Astrocyte (in vitro differentiated cells and primary cell): ENCODE results near the gene KLHL22. TPM values are rescaled to one million over a fixed set of nuclear protein-coding genes. Genes with fewer than 3 reads are reported as not detected.

Experiments
- DNase-seq: peaks from one replicate; pipeline ENCODE4 v3.0.0-alpha.2; 2010; ENCODE audit warnings: low read depth
- FAIRE-seq: peaks from 2 replicates; lab custom pipeline; 2011; peaks lifted over from hg19 to GRCh38; lab: Jason Lieb, UNC
- H2AFZ ChIP-seq: 2 replicates; pipeline ENCODE4 v1.6.0; 2012; ENCODE audit warnings: low read depth, low read length, inconsistent platforms
- H3K27ac ChIP-seq: 2 replicates; pipeline ENCODE4 v1.5.1; 2011; ENCODE audit warnings: low read depth, low read length, inconsistent platforms
- H3K27me3 ChIP-seq: 2 replicates; pipeline ENCODE4 v1.6.0; 2011; ENCODE audit warnings: low read length, inconsistent platforms; ENCODE audit not compliant: insufficient read depth
- H3K36me3 ChIP-seq: 2 replicates; pipeline ENCODE4 v1.5.1; 2011; ENCODE audit warnings: low read length, inconsistent platforms; ENCODE audit not compliant: insufficient read depth
- H3K4me1 ChIP-seq: 2 replicates; pipeline ENCODE4 v1.5.1; 2011; ENCODE audit warnings: low read length, inconsistent platforms; ENCODE audit not compliant: insufficient read depth
- H3K4me2 ChIP-seq: 2 replicates; pipeline ENCODE4 v1.6.0; 2012; ENCODE audit warnings: low read length, inconsistent platforms
- H3K4me3 ChIP-seq: 2 replicates; pipeline ENCODE4 v1.5.1; 2011; ENCODE audit warnings: low read depth, mild to moderate bottlenecking, low read length, inconsistent platforms; ENCODE audit not compliant: insufficient read depth
- H3K79me2 ChIP-seq: 2 replicates; pipeline ENCODE4 v1.6.0; 2012; ENCODE audit warnings: mild to moderate bottlenecking, low read length, inconsistent platforms; ENCODE audit not compliant: insufficient read depth
- H3K9ac ChIP-seq: 2 replicates; pipeline ENCODE4 v1.6.0; 2012; ENCODE audit warnings: mild to moderate bottlenecking, low read length, inconsistent platforms
- H3K9me3 ChIP-seq: 2 replicates; pipeline ENCODE4 v1.5.1; 2012; ENCODE audit warnings: low read depth, mild to moderate bottlenecking, low read length, inconsistent platforms; ENCODE audit not compliant: insufficient read depth
- H4K20me1 ChIP-seq: 2 replicates; pipeline ENCODE4 v1.6.0; 2012; ENCODE audit warnings: low read length, inconsistent platforms; ENCODE audit not compliant: insufficient read depth
- H3K27ac Mint-ChIP-seq: one replicate; pipeline ENCODE4 v1.8.0; 2021; ENCODE audit warnings: mild to moderate bottlenecking, mixed read lengths; ENCODE audit not compliant: unreplicated experiment
- H3K27me3 Mint-ChIP-seq: one replicate; pipeline ENCODE4 v1.8.0; 2021; ENCODE audit warnings: low read depth, mixed read lengths; ENCODE audit not compliant: unreplicated experiment
- H3K36me3 Mint-ChIP-seq: one replicate; pipeline ENCODE4 v1.8.0; 2021; ENCODE audit warnings: low read depth, mixed read lengths; ENCODE audit not compliant: unreplicated experiment
- H3K4me1 Mint-ChIP-seq: one replicate; pipeline ENCODE4 v1.8.0; 2021; ENCODE audit warnings: low read depth, mixed read lengths; ENCODE audit not compliant: unreplicated experiment
- H3K4me3 Mint-ChIP-seq: one replicate; pipeline ENCODE4 v1.8.0; 2021; ENCODE audit warnings: mild to moderate bottlenecking, moderate library complexity, mixed read lengths; ENCODE audit not compliant: unreplicated experiment
- H3K9me3 Mint-ChIP-seq: one replicate; pipeline ENCODE4 v1.8.0; 2021; ENCODE audit warnings: mild to moderate bottlenecking, mixed read lengths; ENCODE audit not compliant: unreplicated experiment
- EZH2 ChIP-seq: IDR thresholded peaks from 2 replicates; pipeline ENCODE4 v1.6.1; 2012; ENCODE audit warnings: mild to moderate bottlenecking, low read length, inconsistent platforms; ENCODE audit not compliant: insufficient read depth
- total RNA-seq: library from RNA; stranded (reverse); gene quantifications from 2 replicates; pipeline ENCODE4 v1.2.1, GENCODE V29; 2021
- TF ChIP-seq, protein P1 (sequence below): IDR thresholded peaks from 2 replicates; pipeline ENCODE4 v1.5.1; 2011; ENCODE audit warnings: low read depth, mild to moderate bottlenecking, inconsistent platforms, low read length, moderate library complexity; ENCODE audit not compliant: insufficient read depth

Gene KLHL22
- total RNA-seq, 1 donor from 2014 or later: 14.0 TPM

DNA sequence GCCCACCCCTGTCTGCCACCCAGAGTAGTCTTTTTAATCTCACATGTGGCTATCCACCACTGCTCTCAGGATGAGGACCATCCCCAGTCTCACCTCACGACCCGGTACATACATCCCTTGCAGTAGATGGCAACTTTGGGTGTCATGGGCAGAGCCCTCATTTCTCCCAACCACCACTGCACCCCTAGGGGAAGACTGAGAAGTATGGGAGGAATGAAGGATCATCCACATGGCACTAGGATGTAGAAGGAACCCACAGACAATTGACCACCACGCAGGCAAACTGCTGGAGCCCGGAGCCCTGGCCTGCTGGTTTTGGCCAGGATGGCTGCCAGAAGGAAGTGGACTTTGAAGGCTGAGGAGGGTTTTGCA, 56.1 kb downstream of the KLHL22 start:
- peak overlapping the region; percentile 40 for H3K4me3 Mint-ChIP-seq

DNA sequence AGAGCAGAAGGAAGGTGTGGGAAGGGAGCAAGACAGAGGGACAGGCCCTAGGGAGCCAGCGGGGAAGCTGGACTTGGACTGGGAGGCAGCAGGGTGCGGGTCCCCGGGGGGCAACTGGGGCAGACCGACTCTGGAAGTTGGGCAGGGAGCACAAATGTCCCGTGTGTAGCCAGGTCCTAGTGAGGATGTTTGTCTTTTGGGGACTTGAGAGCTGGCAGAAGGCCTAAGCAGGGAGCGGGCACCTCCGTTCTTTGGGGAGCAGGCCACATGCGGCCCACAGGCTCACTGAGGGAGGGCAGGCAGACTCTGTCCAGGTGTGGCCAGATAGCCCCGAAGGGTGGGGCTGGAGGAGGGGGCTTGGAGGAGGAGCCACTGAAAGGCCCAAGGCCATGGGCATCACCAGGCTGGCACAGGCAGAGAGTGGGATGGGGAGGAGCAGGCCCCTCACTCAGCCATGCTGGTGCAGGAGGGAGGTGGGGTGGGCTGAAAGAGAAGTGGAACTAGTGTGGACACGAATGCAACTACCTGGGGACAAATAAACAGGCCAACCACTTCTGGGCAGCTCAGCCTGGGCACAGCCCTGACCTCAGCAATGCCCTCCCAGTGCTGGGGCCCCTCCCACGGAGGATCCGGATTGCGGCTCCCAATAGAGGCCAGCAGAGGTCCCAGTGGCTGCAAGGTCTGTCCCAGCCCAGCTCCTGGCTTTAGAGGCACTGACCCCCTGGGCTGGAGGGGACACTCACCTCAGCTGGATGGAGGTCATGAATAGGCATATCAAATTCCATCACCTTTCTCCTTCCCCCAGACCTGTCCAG, 56.7 kb downstream of the KLHL22 start:
- H3K36me3 ChIP-seq: no peaks in the 10 kb centered on the region
- peaks cover 46% of the 10 kb centered on the region for H4K20me1 ChIP-seq
- peak overlapping the region; percentile 83 for H3K9ac ChIP-seq
- H3K27ac ChIP-seq: no peak overlapping the region
- H3K9me3 ChIP-seq: no peaks in the 10 kb centered on the region
- peaks cover 34% of the 10 kb centered on the region for H3K79me2 ChIP-seq
- H3K4me2 ChIP-seq: peak overlapping the region; percentile 98
- no peak for DNase-seq
- Mint-ChIP-seq H3K27me3 (peaks cover 34% of the 10 kb centered on the region), H3K4me3 (peak overlapping the region; percentile 84), H3K36me3 (peaks cover 22% of the 10 kb centered on the region), H3K4me1 (peaks cover 9% of the 10 kb centered on the region), H3K9me3 (no peaks in the 10 kb centered on the region), H3K27ac (peak overlapping the region; percentile 58)
- peak overlapping the region; percentile 59 for H3K4me3 ChIP-seq
- peaks cover 14% of the 10 kb centered on the region for H3K4me1 ChIP-seq
- H2AFZ ChIP-seq: peak overlapping the region; percentile 92
- FAIRE-seq: no peak
- no peaks in the 10 kb centered on the region for H3K27me3 ChIP-seq
- TF ChIP-seq, protein P1, sequence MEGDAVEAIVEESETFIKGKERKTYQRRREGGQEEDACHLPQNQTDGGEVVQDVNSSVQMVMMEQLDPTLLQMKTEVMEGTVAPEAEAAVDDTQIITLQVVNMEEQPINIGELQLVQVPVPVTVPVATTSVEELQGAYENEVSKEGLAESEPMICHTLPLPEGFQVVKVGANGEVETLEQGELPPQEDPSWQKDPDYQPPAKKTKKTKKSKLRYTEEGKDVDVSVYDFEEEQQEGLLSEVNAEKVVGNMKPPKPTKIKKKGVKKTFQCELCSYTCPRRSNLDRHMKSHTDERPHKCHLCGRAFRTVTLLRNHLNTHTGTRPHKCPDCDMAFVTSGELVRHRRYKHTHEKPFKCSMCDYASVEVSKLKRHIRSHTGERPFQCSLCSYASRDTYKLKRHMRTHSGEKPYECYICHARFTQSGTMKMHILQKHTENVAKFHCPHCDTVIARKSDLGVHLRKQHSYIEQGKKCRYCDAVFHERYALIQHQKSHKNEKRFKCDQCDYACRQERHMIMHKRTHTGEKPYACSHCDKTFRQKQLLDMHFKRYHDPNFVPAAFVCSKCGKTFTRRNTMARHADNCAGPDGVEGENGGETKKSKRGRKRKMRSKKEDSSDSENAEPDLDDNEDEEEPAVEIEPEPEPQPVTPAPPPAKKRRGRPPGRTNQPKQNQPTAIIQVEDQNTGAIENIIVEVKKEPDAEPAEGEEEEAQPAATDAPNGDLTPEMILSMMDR: no peak
- no peak for TF ChIP-seq EZH2

More for the DNA sequence above, 56.1 kb downstream of the KLHL22 start:
- no peaks in the 10 kb centered on the region for H3K9me3 Mint-ChIP-seq
- H4K20me1 ChIP-seq: peaks cover 39% of the 10 kb centered on the region
- no peak overlapping the region for H2AFZ ChIP-seq
- peaks cover 9% of the 10 kb centered on the region for H3K4me1 Mint-ChIP-seq
- no peak for FAIRE-seq
- TF ChIP-seq, protein P1: no peak
- no peak for TF ChIP-seq EZH2
- no peaks in the 10 kb centered on the region for H3K27me3 ChIP-seq
- peaks cover 19% of the 10 kb centered on the region for H3K36me3 Mint-ChIP-seq
- no peak overlapping the region for H3K9ac ChIP-seq
- H3K4me1 ChIP-seq: peaks cover 14% of the 10 kb centered on the region
- DNase-seq: no peak
- no peak overlapping the region for H3K27ac ChIP-seq
- H3K79me2 ChIP-seq: peaks cover 28% of the 10 kb centered on the region
- no peak overlapping the region for H3K4me3 ChIP-seq
- peaks cover 27% of the 10 kb centered on the region for H3K27me3 Mint-ChIP-seq
- no peak overlapping the region for H3K4me2 ChIP-seq
- no peaks in the 10 kb centered on the region for H3K36me3 ChIP-seq
- no peak overlapping the region for H3K27ac Mint-ChIP-seq
- no peaks in the 10 kb centered on the region for H3K9me3 ChIP-seq

DNA sequence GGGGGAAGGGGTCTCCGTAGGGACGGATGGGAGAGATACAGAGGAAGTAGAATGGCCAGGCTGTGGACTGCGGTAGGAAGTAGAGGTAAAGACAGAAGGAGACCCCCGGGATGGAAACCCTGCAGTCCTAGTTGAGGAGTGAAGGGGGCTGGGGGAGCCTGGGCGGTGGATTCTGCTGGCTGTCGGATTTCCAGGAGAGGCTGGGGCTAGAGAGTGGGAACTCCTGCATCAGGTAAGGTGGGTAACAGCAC, 57.2 kb downstream of the KLHL22 start:
- peaks cover 51% of the 10 kb centered on the region for H4K20me1 ChIP-seq
- peaks cover 24% of the 10 kb centered on the region for H3K36me3 Mint-ChIP-seq
- peak overlapping the region; percentile 84 for H3K4me3 Mint-ChIP-seq
- peak overlapping the region; percentile 83 for H3K9ac ChIP-seq
- H2AFZ ChIP-seq: peak overlapping the region; percentile 92
- H3K9me3 ChIP-seq: no peaks in the 10 kb centered on the region
- no peak overlapping the region for H3K27ac ChIP-seq
- H3K36me3 ChIP-seq: no peaks in the 10 kb centered on the region
- peak overlapping the region; percentile 59 for H3K4me3 ChIP-seq
- FAIRE-seq (no peak), DNase-seq (no peak)
- peak overlapping the region; percentile 58 for H3K27ac Mint-ChIP-seq
- H3K4me1 ChIP-seq: peaks cover 14% of the 10 kb centered on the region
- H3K4me1 Mint-ChIP-seq: peaks cover 9% of the 10 kb centered on the region
- TF ChIP-seq EZH2: no peak
- TF ChIP-seq, protein P1: no peak
- H3K4me2 ChIP-seq: peak overlapping the region; percentile 98
- no peaks in the 10 kb centered on the region for H3K9me3 Mint-ChIP-seq
- peaks cover 34% of the 10 kb centered on the region for H3K27me3 Mint-ChIP-seq
- H3K27me3 ChIP-seq: no peaks in the 10 kb centered on the region
- H3K79me2 ChIP-seq: peaks cover 39% of the 10 kb centered on the region
